GM20000 (cell line): ENCODE measurements around the gene C1QTNF1.

Source experiments
- DNase-seq: peaks from one replicate; pipeline ENCODE4 v3.0.0; 2012; ENCODE audit warnings: low spot score
- CTCF ChIP-seq: IDR thresholded peaks from 2 replicates; pipeline ENCODE4 v1.5.1; 2012; ENCODE audit warnings: mild to moderate bottlenecking, control low read depth; ENCODE audit errors: extremely low read depth, missing control alignments

C1QTNF1 gene

GRCh38 chr17:79008666-79009387 lies 15.1 kb upstream of the C1QTNF1 start:
- no peak for TF ChIP-seq CTCF
- DNase-seq, result no peak

GRCh38 chr17:79009397-79010303 lies 14.3 kb upstream of the C1QTNF1 start, which contains the start of gene CANT1:
CANT1 (minus strand) TSS chr17:79009764; CDS start chr17:78997622, 12,142 bp downstream.
- peak; percentile 100 for DNase-seq
- no peak for TF ChIP-seq CTCF

- TF ChIP-seq CTCF, result no peak
- no peak for DNase-seq
These were observed 13.7 kb upstream of the C1QTNF1 start for GRCh38 chr17:79010304-79010646.

- no peak for TF ChIP-seq CTCF
- DNase-seq, result no peak
These were observed 12.4 kb upstream of the C1QTNF1 start for GRCh38 chr17:79011451-79012147.

GRCh38 chr17:79012563-79013134 lies 11.3 kb upstream of the C1QTNF1 start:
- no peak for DNase-seq
- no peak for TF ChIP-seq CTCF

GRCh38 chr17:79014158-79014758 lies 9.7 kb upstream of the C1QTNF1 start:
- TF ChIP-seq CTCF, result no peak
- no peak for DNase-seq
